Right lobe of liver (tissue), 4 donors: Measurements from ENCODE around the gene CHIT1.

Experiments used
- CTCF ChIP-seq, 4 donors: fragments of 200-600 bp in 3 of 4; fragments of 450-650 bp in 1 of 4; IDR thresholded peaks; one replicate each; pipeline versions ENCODE4 v1.5.1 to v1.8.0; 2016 to 2022; ENCODE audit warnings: antibody characterized with exemption in 4 of 4, mild to moderate bottlenecking in 2 of 4
- POLR2A ChIP-seq: fragments of 450-650 bp; IDR thresholded peaks from one replicate; pipeline ENCODE4 v1.6.1; 2017; ENCODE audit warnings: antibody characterized with exemption, mild to moderate bottlenecking
- donor health status: DM: no; HTN: no; CAD: no.
- donor health status: DM: no; HTN: no; CAD: no.
- donor health status: DM: no; HTN: yes; CAD: no.

DNA sequence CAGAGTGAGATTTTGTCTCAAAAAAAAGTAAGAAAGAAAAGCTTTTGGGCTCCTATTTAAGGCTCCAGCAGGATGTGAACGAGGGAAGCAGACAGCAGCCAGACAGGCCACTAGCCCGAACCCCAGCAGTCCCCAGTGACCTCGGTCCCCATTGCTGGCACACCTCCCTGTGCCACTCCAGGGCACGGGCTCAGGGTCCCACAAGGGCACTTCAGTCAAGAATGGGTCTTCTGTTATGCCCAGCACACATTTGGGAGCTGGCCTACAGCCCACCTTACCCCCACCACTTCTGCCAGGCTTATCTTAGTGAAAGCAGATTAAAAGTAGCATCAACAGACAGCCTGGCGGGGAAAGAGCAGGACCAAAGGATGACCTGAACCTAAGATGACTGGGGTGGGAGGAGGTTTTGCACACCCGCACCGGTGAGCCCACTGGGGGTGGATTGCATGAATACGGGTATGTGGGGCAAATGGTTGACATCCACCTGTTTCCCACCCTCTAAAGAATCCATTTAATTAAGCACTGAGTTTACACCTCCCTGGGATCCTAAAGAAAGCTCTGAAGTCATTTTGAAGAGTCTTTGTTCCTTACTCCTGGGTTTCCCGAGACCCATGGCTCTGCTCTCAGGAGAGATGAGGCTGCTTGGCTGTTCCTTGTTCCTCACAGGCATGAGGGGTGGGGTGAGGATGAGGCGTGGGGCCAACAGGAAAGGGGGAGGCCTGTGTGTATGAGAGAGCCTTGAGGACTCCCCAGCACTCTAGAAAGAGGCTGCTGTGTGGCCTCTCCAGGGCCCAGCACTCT lies 47.7 kb downstream of the CHIT1 start:
- no peak for TF ChIP-seq POLR2A
- no peak for TF ChIP-seq CTCF (IDR thresholded peaks at IDR 0.05)
